ENCODE results near the gene CACNA2D2. TPM values are rescaled to one million over a fixed set of nuclear protein-coding genes. Genes with fewer than 3 reads are reported as not detected.

Gene CACNA2D2
- total and polyA plus RNA-seq, 7 donors, result 0.49 to 1.7 (median 1.1) TPM; not detected in 1

GRCh38 chr3:50355829-50356552, 147.4 kb downstream of the CACNA2D2 start:
- Histone ChIP-seq H3K27ac (peak overlapping the region in 3 of 4 donors; percentile 11 to 90 (median 82)), H3K4me1 (peaks cover 0 to 60% (median 42%) of the 10 kb centered on the region in 4 donors), H3K36me3 (peaks cover 14 to 50% (median 24%) of the 10 kb centered on the region in 4 donors), H3K9me3 (no peaks in the 10 kb centered on the region), H3K27me3 (no peaks in the 10 kb centered on the region), H3K4me3 (peak overlapping the region in 3 of 4 donors; percentile 72 to 84 (median 84))
- intact Hi-C loops (cut with DNase I), result loop anchor here (10.0 kb wide), 1 partner anchor 1039 kb away; the partner anchor contains the start of gene RBM15B
- TF ChIP-seq, protein P1, sequence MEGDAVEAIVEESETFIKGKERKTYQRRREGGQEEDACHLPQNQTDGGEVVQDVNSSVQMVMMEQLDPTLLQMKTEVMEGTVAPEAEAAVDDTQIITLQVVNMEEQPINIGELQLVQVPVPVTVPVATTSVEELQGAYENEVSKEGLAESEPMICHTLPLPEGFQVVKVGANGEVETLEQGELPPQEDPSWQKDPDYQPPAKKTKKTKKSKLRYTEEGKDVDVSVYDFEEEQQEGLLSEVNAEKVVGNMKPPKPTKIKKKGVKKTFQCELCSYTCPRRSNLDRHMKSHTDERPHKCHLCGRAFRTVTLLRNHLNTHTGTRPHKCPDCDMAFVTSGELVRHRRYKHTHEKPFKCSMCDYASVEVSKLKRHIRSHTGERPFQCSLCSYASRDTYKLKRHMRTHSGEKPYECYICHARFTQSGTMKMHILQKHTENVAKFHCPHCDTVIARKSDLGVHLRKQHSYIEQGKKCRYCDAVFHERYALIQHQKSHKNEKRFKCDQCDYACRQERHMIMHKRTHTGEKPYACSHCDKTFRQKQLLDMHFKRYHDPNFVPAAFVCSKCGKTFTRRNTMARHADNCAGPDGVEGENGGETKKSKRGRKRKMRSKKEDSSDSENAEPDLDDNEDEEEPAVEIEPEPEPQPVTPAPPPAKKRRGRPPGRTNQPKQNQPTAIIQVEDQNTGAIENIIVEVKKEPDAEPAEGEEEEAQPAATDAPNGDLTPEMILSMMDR (IDR thresholded peaks at IDR 0.05), result no peak
- TF ChIP-seq POLR2AphosphoS5 (IDR thresholded peaks at IDR 0.05), result no peak
- TF ChIP-seq EP300 (IDR thresholded peaks at IDR 0.05), result no peak
- TF ChIP-seq POLR2A (IDR thresholded peaks at IDR 0.05), result no peak
- 56 to 75% methylated on average over 5 of the region's 5 CpGs for WGBS, 2 donors
- DNase-seq, result no peak

DNA sequence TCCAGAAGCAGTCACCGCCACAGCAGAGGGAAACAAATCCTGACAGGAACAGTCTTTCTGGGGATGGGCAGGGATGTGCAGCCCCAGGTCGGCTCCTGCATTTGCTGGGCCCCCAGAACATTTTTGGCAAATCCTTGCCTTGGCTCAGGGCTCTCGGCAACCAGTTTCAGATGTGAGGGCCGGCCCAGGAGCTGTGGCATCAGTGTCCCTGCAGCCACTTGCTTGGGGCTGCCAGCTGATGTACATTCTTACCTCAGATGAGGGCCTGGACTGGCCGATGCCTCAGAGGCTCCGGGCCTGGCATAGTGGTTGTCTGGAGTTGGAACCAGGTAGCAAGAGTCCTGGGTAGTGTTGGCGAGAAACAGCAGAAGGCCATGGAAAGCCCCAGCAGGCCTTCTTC, 148.6 kb downstream of the CACNA2D2 start:
- H3K9me3 ChIP-seq, result no peaks in the 10 kb centered on the region
- DNase-seq, result no peak
- no peaks in the 10 kb centered on the region for H3K27me3 ChIP-seq
- H3K27ac ChIP-seq, result no peak overlapping the region
- 91 to 93% methylated on average over 7 of the region's 7 CpGs for WGBS, 2 donors
- H3K4me3 ChIP-seq, result no peak overlapping the region
- TF ChIP-seq, protein P1 (IDR thresholded peaks at IDR 0.05), result no peak
- TF ChIP-seq POLR2A (IDR thresholded peaks at IDR 0.05) (no peak), POLR2AphosphoS5 (IDR thresholded peaks at IDR 0.05) (no peak)
- H3K36me3 ChIP-seq, result peaks cover 14 to 50% (median 24%) of the 10 kb centered on the region in 4 donors
- H3K4me1 ChIP-seq, result peaks cover 0 to 64% (median 47%) of the 10 kb centered on the region in 4 donors
- intact Hi-C loops (cut with DNase I), result loop anchor here (10.0 kb wide), 1 partner anchor 1040 kb away; the partner anchor contains the start of gene RBM15B

GRCh38 chr3:50354186-50354764, 149.2 kb downstream of the CACNA2D2 start:
- 87 to 89% methylated on average over 5 of the region's 5 CpGs for WGBS, 2 donors
- TF ChIP-seq POLR2AphosphoS5 (IDR thresholded peaks at IDR 0.05) (no peak), EP300 (IDR thresholded peaks at IDR 0.05) (no peak), POLR2A (IDR thresholded peaks at IDR 0.05) (no peak)
- TF ChIP-seq, protein P1 (IDR thresholded peaks at IDR 0.05), result no peak
- H3K27me3 ChIP-seq, result no peaks in the 10 kb centered on the region
- no peak overlapping the region for H3K27ac ChIP-seq
- DNase-seq, result no peak
- intact Hi-C loops (cut with DNase I), result loop anchor here (10.0 kb wide), 1 partner anchor 1041 kb away; the partner anchor contains the start of gene RBM15B
- peaks cover 0 to 67% (median 52%) of the 10 kb centered on the region in 4 donors for H3K4me1 ChIP-seq
- H3K4me3 ChIP-seq, result no peak overlapping the region
- peaks cover 14 to 50% (median 24%) of the 10 kb centered on the region in 4 donors for H3K36me3 ChIP-seq
- H3K9me3 ChIP-seq, result no peaks in the 10 kb centered on the region

GRCh38 chr3:50353245-50354004, 150.0 kb downstream of the CACNA2D2 start:
- Histone ChIP-seq H3K27me3 (no peaks in the 10 kb centered on the region), H3K4me1 (peaks cover 0 to 63% (median 53%) of the 10 kb centered on the region in 4 donors), H3K9me3 (no peaks in the 10 kb centered on the region), H3K4me3 (no peak overlapping the region), H3K27ac (no peak overlapping the region), H3K36me3 (peaks cover 14 to 53% (median 28%) of the 10 kb centered on the region in 4 donors)
- TF ChIP-seq EP300 (IDR thresholded peaks at IDR 0.05) (no peak), POLR2A (IDR thresholded peaks at IDR 0.05) (no peak), POLR2AphosphoS5 (IDR thresholded peaks at IDR 0.05) (no peak)
- TF ChIP-seq, protein P1 (IDR thresholded peaks at IDR 0.05), result no peak
- WGBS, 2 donors, result 91% methylated on average over 12 of the region's 12 CpGs
- intact Hi-C loops (cut with DNase I), result loop anchor here (10.0 kb wide), 1 partner anchor 1041 kb away; the partner anchor contains the start of gene RBM15B
- DNase-seq, result no peak
